Endothelial cell of umbilical vein (primary cell): Measurements from ENCODE around the gene NGEF. TPM values are rescaled to one million over a fixed set of nuclear protein-coding genes. Genes with fewer than 3 reads are reported as not detected.

ENCODE experiments used
- BruUV-seq: library from RNA; stranded (reverse); fragments of 400-500 nt; replicated peaks from 2 replicates; lab custom pipeline; 2021; lab: Mats Ljungman, UMichigan
- CTCF ChIA-PET: fragments of 300-600, 350-600 bp; sonication (Branson Sonifier 250); formaldehyde crosslinking; loops from one replicate; lab custom pipeline; 2021; ENCODE audit warnings: antibody characterized with exemption, inconsistent platforms; lab: Charles Lee
- POLR2A ChIA-PET: fragments of 300-600, 350-600 bp; sonication (Branson Sonifier 250); formaldehyde crosslinking; loops from one replicate; lab custom pipeline; 2021; ENCODE audit warnings: antibody characterized with exemption, inconsistent platforms; lab: Charles Lee
- DNase-seq: peaks from one replicate; pipeline ENCODE4 v3.0.0-alpha.2; 2011; ENCODE audit warnings: low read depth, low spot score
- FAIRE-seq: peaks from 2 replicates; lab custom pipeline; 2011; peaks lifted over from hg19 to GRCh38; lab: Jason Lieb, UNC
- H2AFZ ChIP-seq: 2 replicates; pipeline ENCODE4 v1.6.0; 2012; ENCODE audit warnings: low read depth, low read length, control low read depth, inconsistent platforms
- H3K27ac ChIP-seq: 2 replicates; pipeline ENCODE4 v1.5.1; 2011; ENCODE audit warnings: low read depth, mild to moderate bottlenecking, control low read depth, low read length, moderate library complexity; ENCODE audit not compliant: insufficient read depth
- H3K27me3 ChIP-seq, 2 experiments: 2 replicates each; pipeline versions ENCODE4 v1.6.0 to v1.6.1; 2011; ENCODE audit warnings: low read length in 2 of 2, mixed read lengths in 1 of 2; ENCODE audit not compliant: control insufficient read depth in 2 of 2, insufficient read depth in 2 of 2
- H3K36me3 ChIP-seq, 2 experiments: 2 replicates in 1 of 2; 3 replicates in 1 of 2; pipeline ENCODE4 v1.5.1; 2011; ENCODE audit warnings: low read length in 2 of 2, mild to moderate bottlenecking in 1 of 2, moderate library complexity in 1 of 2; ENCODE audit not compliant: control insufficient read depth in 2 of 2, insufficient read depth in 2 of 2; ENCODE audit errors: extremely low read depth in 1 of 2
- H3K4me1 ChIP-seq: 3 replicates; pipeline ENCODE4 v1.5.1; 2011; ENCODE audit warnings: mild to moderate bottlenecking, low read length; ENCODE audit not compliant: control insufficient read depth, insufficient read depth; ENCODE audit errors: extremely low read depth
- H3K4me2 ChIP-seq: 2 replicates; pipeline ENCODE4 v1.6.1; 2011; ENCODE audit warnings: low read length, control low read depth, mixed read lengths; ENCODE audit not compliant: insufficient read depth
- H3K4me3 ChIP-seq, 3 experiments: fragments of 200-600 bp in 1 of 3; sonication (generic), shearing (Covaris generic) in 1 of 3; replicated peaks in 1 of 3; 2 replicates each; pipeline ENCODE4 v1.5.1; 2011 to 2016; ENCODE audit warnings: control low read depth in 3 of 3, low read length in 3 of 3, mild to moderate bottlenecking in 2 of 3, inconsistent platforms in 1 of 3, low read depth in 1 of 3, moderate library complexity in 1 of 3; ENCODE audit not compliant: insufficient read depth in 1 of 3
- H3K79me2 ChIP-seq: 2 replicates; pipeline ENCODE4 v1.6.0; 2012; ENCODE audit warnings: low read length, inconsistent platforms; ENCODE audit not compliant: control insufficient read depth, insufficient read depth
- H3K9ac ChIP-seq: replicated peaks from 2 replicates; pipeline ENCODE3; 2011; ENCODE audit warnings: low read length, control low read depth; ENCODE audit not compliant: insufficient read depth; ENCODE audit errors: extremely low read depth
- H3K9me1 ChIP-seq: replicated peaks from 3 replicates; pipeline ENCODE4 v1.6.0; 2011; ENCODE audit warnings: mild to moderate bottlenecking, low read length; ENCODE audit not compliant: control insufficient read depth, insufficient read depth; ENCODE audit errors: extremely low read depth
- H3K9me3 ChIP-seq: replicated peaks from 2 replicates; pipeline ENCODE4 v1.5.1; 2012; ENCODE audit warnings: low read length, inconsistent platforms; ENCODE audit not compliant: control insufficient read depth, insufficient read depth
- H4K20me1 ChIP-seq: replicated peaks from 2 replicates; pipeline ENCODE3; 2011; ENCODE audit warnings: mild to moderate bottlenecking, low read length; ENCODE audit not compliant: control insufficient read depth, insufficient read depth; ENCODE audit errors: extremely low read depth
- EZH2 ChIP-seq: IDR thresholded peaks from 2 replicates; pipeline ENCODE4 v1.6.1; 2012; ENCODE audit warnings: borderline replicate concordance, low read depth, mild to moderate bottlenecking, moderate library complexity, low read length, inconsistent platforms; ENCODE audit not compliant: severe bottlenecking
- GATA2 ChIP-seq: IDR thresholded peaks from 2 replicates; pipeline ENCODE4 v1.7.0; 2011; ENCODE audit warnings: low read depth, mild to moderate bottlenecking, moderate library complexity, mixed read lengths, low read length; ENCODE audit not compliant: insufficient read length, insufficient read depth
- JUN ChIP-seq: IDR thresholded peaks from 2 replicates; pipeline ENCODE4 v1.6.1; 2011; ENCODE audit warnings: borderline replicate concordance, low read depth; ENCODE audit not compliant: insufficient read length, insufficient read depth
- MYC ChIP-seq: IDR thresholded peaks from one replicate; pipeline ENCODE4 v1.6.1; 2011; ENCODE audit warnings: mild to moderate bottlenecking, low read depth, low read length
- POLR2A ChIP-seq: IDR thresholded peaks from 2 replicates; pipeline ENCODE4 v1.6.1; 2012; ENCODE audit warnings: low read depth, mild to moderate bottlenecking, control low read depth, low read length
- POLR2AphosphoS5 ChIP-seq: IDR thresholded peaks from 2 replicates; pipeline ENCODE4 v1.6.1; 2012; ENCODE audit warnings: low read depth, mild to moderate bottlenecking, control low read depth, low read length, moderate library complexity; ENCODE audit not compliant: insufficient read depth
- dilution Hi-C: fragments of 300-500 bp; cut with MboI; formaldehyde crosslinking; loops from one replicate; pipeline ENCODE4 v1.15.0; 2019; ENCODE audit warnings: low sequenced_read_pairs; ENCODE audit not compliant: extremely low pct_ligation_motif_present
- intact Hi-C: fragments of 100-400 bp; cut with micrococcal nuclease; formaldehyde crosslinking; loops from one replicate; pipeline ENCODE4 v1.10.0; 2022
- polyA plus RNA-seq, 4 experiments: library from polyadenylated mRNA; depleted of rRNA in 3 of 4; stranded (reverse) in 3 of 4; unstranded in 1 of 4; fragments of >200 nt; gene quantifications; 2 replicates each; pipeline versions ENCODE4 v1.2.1 to v1.2.3, GENCODE V29; 2011 to 2012; ENCODE audit warnings: missing spikeins in 1 of 4
- total RNA-seq: library from RNA; stranded (reverse); gene quantifications from 2 replicates; pipeline ENCODE4 v1.2.3, GENCODE V29; 2021

Gene NGEF
- total and polyA plus RNA-seq, 2 donors (not counting 3 experiments of a cell fraction or from before 2014, with no cell fraction given) = 0.22 to 0.41 TPM

DNA sequence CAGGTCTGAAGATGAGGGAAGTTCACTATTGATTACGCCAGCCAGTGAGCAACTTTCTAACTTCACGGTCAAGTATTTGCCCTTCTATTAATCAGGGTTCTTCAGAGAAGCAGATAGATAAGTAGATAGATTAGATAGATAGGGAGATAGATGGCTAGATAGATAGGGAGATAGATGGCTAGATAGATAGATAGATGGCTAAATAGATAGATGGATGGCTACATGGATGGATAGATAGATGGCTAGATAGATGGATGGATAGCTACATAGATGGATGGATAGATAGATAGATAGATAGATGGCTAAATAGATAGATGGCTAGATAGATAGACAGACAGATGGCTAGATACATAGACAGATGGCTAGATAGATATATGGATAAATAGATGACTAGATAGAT is 42.3 kb upstream of the NGEF start:
- CTCF ChIA-PET = interaction anchor here (0.6 to 2.5 kb wide), 9 partner anchors 11 to 239 kb away, joined by 3 to 18 read pairs (median 3); no protein-coding TSS in a partner anchor
- DNase-seq = no peak
- no TSS peak for BruUV-seq
- intact Hi-C loops (loop anchor here (10.0 kb wide), 2 partner anchors 171 to 451 kb away; no protein-coding TSS in a partner anchor), dilution Hi-C loops (no loop called here)
- Histone ChIP-seq H3K9ac (no peak overlapping the region), H3K79me2 (peaks cover 2% of the 10 kb centered on the region), H3K4me3 (no peak overlapping the region), H3K27ac (no peak overlapping the region), H3K4me1 (peaks cover 12% of the 10 kb centered on the region), H3K9me3 (no peaks in the 10 kb centered on the region), H3K27me3 (no peaks in the 10 kb centered on the region), H3K4me2 (no peak overlapping the region), H3K36me3 (no peaks in the 10 kb centered on the region), H3K9me1 (no peaks in the 10 kb centered on the region), H2AFZ (no peak overlapping the region), H4K20me1 (no peaks in the 10 kb centered on the region)
- FAIRE-seq = no peak
- no peak for TF ChIP-seq JUN
- TF ChIP-seq MYC = no peak
- TF ChIP-seq EZH2 = no peak
- no peak for TF ChIP-seq POLR2AphosphoS5
- no peak for TF ChIP-seq POLR2A
- no peak for TF ChIP-seq GATA2
- POLR2A ChIA-PET = interaction anchor here (0.6 kb wide), 1 partner anchor 9 kb away, joined by 4 read pairs; no protein-coding TSS in a partner anchor
